Stimulated activated naive CD8-positive, alpha-beta T cell treated with anti-CD3 and anti-CD28 coated beads, Interleukin-15, Interleukin-2, amounts not matched to agents 100 ng/mL and 50 ng/mL, for 24 hours (primary cell): ENCODE results near the gene ADCY3.

Experiments
- H3K27ac Mint-ChIP-seq: one replicate; pipeline ENCODE4 v1.8.0; 2021; ENCODE audit warnings: mild to moderate bottlenecking, mixed read lengths
- H3K27me3 Mint-ChIP-seq: one replicate; pipeline ENCODE4 v1.8.0; 2021; ENCODE audit warnings: mixed read lengths
- H3K36me3 Mint-ChIP-seq: one replicate; pipeline ENCODE4 v1.8.0; 2021; ENCODE audit warnings: low read depth, mixed read lengths
- H3K4me1 Mint-ChIP-seq: one replicate; pipeline ENCODE4 v1.8.0; 2021; ENCODE audit warnings: low read depth, mixed read lengths
- H3K4me3 Mint-ChIP-seq: one replicate; pipeline ENCODE4 v1.8.0; 2021; ENCODE audit warnings: mild to moderate bottlenecking, mixed read lengths
- H3K9me3 Mint-ChIP-seq: one replicate; pipeline ENCODE4 v1.8.0; 2021; ENCODE audit warnings: mixed read lengths

ADCY3 gene

DNA sequence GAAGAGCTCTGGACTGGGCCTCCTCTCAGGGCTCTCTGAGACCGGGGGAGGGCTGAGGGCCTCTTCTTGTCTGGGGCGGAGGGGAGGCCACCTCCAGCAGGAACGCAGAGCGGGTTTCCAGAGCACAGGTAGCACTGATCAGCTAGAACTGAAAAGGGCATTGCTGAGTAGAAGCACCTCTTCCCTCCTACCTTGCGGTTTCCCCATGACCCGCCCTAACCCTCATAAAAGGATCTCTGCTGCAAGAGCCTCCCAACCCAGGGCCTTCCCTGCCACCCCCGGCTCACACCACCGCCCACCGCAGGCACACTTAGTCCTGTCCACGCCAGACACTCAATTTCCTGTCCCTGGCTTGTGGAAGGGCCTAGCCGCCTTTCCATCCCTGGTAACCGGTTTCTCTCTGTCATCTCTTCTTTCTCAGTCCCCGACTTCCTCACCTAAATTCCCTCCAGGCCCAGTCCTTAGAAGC, 966 bp downstream of the ADCY3 start:
- Mint-ChIP-seq H3K4me3 (peak overlapping the region; percentile 94), H3K4me1 (peaks cover 47% of the 10 kb centered on the region), H3K9me3 (no peaks in the 10 kb centered on the region), H3K36me3 (peaks cover 24% of the 10 kb centered on the region), H3K27me3 (no peaks in the 10 kb centered on the region), H3K27ac (peak overlapping the region; percentile 98)

- Mint-ChIP-seq H3K36me3 (peaks cover 27% of the 10 kb centered on the region), H3K27me3 (no peaks in the 10 kb centered on the region), H3K27ac (peak overlapping the region; percentile 47), H3K9me3 (no peaks in the 10 kb centered on the region), H3K4me1 (peaks cover 47% of the 10 kb centered on the region), H3K4me3 (peak overlapping the region; percentile 94)
Observed at GRCh38 chr2:24918326-24919036, 1.6 kb downstream of the ADCY3 start.

- Mint-ChIP-seq H3K4me1 (peaks cover 47% of the 10 kb centered on the region), H3K4me3 (peak overlapping the region; percentile 94), H3K9me3 (no peaks in the 10 kb centered on the region), H3K27ac (peak overlapping the region; percentile 47), H3K27me3 (no peaks in the 10 kb centered on the region), H3K36me3 (peaks cover 27% of the 10 kb centered on the region)
Observed at GRCh38 chr2:24917731-24918325, 2.2 kb downstream of the ADCY3 start.

DNA sequence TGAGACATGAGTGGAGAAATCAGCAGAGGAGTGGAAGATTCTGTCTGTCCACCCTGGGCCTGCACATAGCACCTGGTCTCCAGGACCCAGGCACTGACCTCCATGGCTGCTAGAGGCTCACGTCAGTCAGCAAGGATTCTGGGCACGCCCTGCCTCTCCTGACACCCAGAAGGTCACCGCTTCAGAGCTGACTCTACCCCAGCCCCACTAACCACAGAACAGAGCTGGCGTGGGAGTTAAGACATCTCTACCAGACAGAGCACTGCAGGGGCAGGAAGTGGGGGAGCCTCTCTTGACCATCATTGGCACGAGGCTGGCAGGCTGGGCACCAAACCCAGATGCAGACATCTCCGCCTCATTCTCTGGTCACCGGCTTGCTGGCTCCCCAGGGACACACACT, 3.0 kb downstream of the ADCY3 start:
- Mint-ChIP-seq H3K4me3 (peak overlapping the region; percentile 94), H3K27ac (no peak overlapping the region), H3K27me3 (no peaks in the 10 kb centered on the region), H3K9me3 (no peaks in the 10 kb centered on the region), H3K4me1 (peaks cover 47% of the 10 kb centered on the region), H3K36me3 (peaks cover 28% of the 10 kb centered on the region)

DNA sequence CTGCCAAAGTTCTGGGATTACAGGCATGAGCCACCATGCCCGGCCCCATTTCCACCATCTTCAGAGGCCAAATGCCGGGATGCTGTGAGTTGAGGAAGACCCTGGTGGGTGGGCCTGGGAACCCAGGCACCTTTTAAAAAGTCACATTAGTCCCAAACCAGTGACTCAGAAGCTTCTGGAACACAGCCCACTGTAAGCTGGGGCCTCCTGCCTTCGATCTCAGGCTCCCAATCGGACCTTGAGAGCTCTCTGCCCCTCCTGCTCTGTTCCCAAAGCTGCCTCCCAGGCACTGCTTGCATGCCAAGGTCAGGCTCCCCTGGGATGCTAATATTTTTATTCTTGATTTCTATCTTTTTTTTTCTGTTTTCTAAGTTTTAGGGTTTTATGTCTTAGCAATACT, 4.2 kb downstream of the ADCY3 start:
- Mint-ChIP-seq H3K27ac (no peak overlapping the region), H3K4me1 (peaks cover 44% of the 10 kb centered on the region), H3K36me3 (peaks cover 36% of the 10 kb centered on the region), H3K4me3 (no peak overlapping the region), H3K27me3 (no peaks in the 10 kb centered on the region), H3K9me3 (no peaks in the 10 kb centered on the region)

GRCh38 chr2:24915175-24915574, 4.9 kb downstream of the ADCY3 start:
- Mint-ChIP-seq H3K4me3 (no peak overlapping the region), H3K36me3 (peaks cover 42% of the 10 kb centered on the region), H3K27me3 (no peaks in the 10 kb centered on the region), H3K4me1 (peaks cover 41% of the 10 kb centered on the region), H3K27ac (no peak overlapping the region), H3K9me3 (no peaks in the 10 kb centered on the region)

GRCh38 chr2:24914713-24915112, 5.3 kb downstream of the ADCY3 start:
- Mint-ChIP-seq H3K27me3 (no peaks in the 10 kb centered on the region), H3K4me3 (no peak overlapping the region), H3K9me3 (no peaks in the 10 kb centered on the region), H3K27ac (no peak overlapping the region), H3K4me1 (peaks cover 41% of the 10 kb centered on the region), H3K36me3 (peaks cover 47% of the 10 kb centered on the region)

DNA sequence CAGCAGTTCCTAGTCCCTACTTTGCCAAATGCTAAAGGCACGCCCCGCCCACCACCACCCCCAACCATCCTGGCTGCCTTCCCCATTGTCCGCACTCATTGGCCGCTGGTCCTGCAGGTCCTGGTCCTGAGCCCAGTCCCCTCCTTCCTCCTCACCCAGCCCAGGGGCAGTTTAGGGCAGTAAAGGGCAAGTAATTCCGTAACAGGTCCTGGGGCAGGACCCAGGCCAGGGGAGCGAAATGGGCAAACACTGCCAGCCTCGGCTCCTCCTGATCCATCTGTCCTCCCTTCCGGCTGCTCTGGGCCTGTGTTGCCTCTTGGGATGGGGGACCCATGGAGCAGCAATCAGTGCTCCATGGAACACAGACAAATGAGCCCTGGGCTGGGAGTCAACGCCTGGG, 6.1 kb downstream of the ADCY3 start:
- Mint-ChIP-seq H3K36me3 (peaks cover 48% of the 10 kb centered on the region), H3K9me3 (no peaks in the 10 kb centered on the region), H3K4me3 (no peak overlapping the region), H3K27ac (no peak overlapping the region), H3K27me3 (no peaks in the 10 kb centered on the region), H3K4me1 (peaks cover 38% of the 10 kb centered on the region)

GRCh38 chr2:24912986-24913385, 7.1 kb downstream of the ADCY3 start:
- Mint-ChIP-seq H3K27me3 (no peaks in the 10 kb centered on the region), H3K27ac (no peak overlapping the region), H3K4me1 (peaks cover 34% of the 10 kb centered on the region), H3K36me3 (peaks cover 50% of the 10 kb centered on the region), H3K9me3 (no peaks in the 10 kb centered on the region), H3K4me3 (no peak overlapping the region)

- Mint-ChIP-seq H3K9me3 (no peaks in the 10 kb centered on the region), H3K4me1 (peaks cover 29% of the 10 kb centered on the region), H3K4me3 (no peak overlapping the region), H3K27me3 (no peaks in the 10 kb centered on the region), H3K27ac (no peak overlapping the region), H3K36me3 (peaks cover 46% of the 10 kb centered on the region)
Observed at GRCh38 chr2:24912523-24912922, 7.5 kb downstream of the ADCY3 start.

GRCh38 chr2:24910245-24910644, 9.8 kb downstream of the ADCY3 start:
- no peaks in the 10 kb centered on the region for H3K9me3 Mint-ChIP-seq
- H3K27ac Mint-ChIP-seq = no peak overlapping the region

DNA sequence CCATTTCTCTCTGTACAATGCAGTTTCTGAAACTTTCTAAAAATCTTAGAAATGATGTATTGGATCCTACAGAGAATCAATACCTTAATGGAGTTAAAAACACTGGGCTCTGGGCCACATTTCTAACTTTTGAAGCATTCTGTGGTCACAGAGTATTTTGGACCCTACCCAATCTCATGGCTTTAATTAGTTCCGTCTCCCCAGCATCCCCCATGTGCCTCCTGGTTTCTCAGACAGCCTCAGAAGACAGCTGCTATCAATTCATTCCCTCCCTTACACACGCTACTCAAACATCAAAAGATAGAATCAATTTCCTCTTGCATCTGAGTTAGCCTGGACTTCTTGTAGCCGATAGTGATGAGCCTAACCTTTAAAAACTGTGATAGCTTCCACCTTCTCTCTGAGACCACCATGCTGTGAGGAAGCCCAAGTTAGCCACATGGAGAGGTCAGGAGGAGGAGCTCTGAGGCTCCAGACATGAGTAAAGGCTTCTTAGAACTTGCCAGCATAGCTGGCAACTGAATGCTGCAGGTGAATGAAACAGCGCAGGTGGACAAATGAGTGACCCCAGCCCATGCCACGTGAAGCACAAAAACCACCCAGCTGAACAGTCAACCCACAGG, 10.4 kb downstream of the ADCY3 start:
- Mint-ChIP-seq H3K9me3 (no peaks in the 10 kb centered on the region), H3K4me1 (peaks cover 12% of the 10 kb centered on the region), H3K4me3 (no peak overlapping the region), H3K27me3 (no peaks in the 10 kb centered on the region), H3K27ac (no peak overlapping the region), H3K36me3 (peaks cover 53% of the 10 kb centered on the region)

More at GRCh38 chr2:24910245-24910644, 9.8 kb downstream of the ADCY3 start:
- Mint-ChIP-seq H3K4me3 (no peak overlapping the region), H3K27me3 (no peaks in the 10 kb centered on the region), H3K4me1 (peaks cover 17% of the 10 kb centered on the region), H3K36me3 (peaks cover 54% of the 10 kb centered on the region)

DNA sequence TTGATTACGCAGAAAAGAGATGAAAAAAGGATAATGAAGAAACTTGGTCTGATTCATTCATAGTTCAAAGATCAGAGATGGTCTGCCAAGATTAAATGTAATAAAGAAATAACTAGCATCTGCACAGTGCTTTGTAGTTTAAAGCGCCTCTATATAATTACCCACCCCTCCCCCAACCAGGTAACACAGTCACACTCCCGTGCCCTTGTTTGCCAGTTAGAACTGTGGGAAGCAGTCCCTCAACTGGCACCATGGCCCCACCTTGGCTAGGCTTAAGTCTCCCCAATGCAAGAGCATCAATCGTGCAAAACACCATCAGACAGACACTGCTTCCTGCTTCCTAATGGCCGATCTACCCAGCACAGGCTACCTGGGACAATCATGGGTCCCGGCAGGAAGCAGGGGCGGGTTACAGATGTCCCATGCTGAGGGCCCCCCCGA, 11.6 kb downstream of the ADCY3 start:
- H3K27ac Mint-ChIP-seq = no peak overlapping the region
- H3K4me1 Mint-ChIP-seq = peaks cover 12% of the 10 kb centered on the region
- no peak overlapping the region for H3K4me3 Mint-ChIP-seq
- H3K27me3 Mint-ChIP-seq = no peaks in the 10 kb centered on the region
- H3K36me3 Mint-ChIP-seq = peaks cover 53% of the 10 kb centered on the region
- H3K9me3 Mint-ChIP-seq = no peaks in the 10 kb centered on the region

DNA sequence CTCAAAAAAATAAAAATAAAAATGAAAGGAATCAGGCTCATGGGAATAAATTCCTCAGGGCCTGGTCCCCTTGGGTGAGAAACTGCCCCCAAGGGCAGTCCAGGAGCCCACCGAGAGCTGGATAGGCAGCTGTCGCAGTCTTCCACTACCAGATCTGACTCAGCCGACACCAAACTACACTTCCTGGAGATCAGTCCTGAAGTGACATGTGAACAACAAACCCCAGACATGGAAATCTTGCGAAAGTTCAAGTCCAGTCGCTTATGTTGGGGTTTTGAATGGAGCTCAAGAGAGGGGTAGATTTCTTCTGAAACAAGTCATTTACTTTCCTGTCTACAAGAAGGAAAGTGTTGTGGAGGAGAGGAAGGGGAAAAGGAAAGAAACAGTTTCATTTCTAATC, 12.9 kb downstream of the ADCY3 start:
- Mint-ChIP-seq H3K4me3 (no peak overlapping the region), H3K36me3 (peaks cover 62% of the 10 kb centered on the region), H3K4me1 (peaks cover 12% of the 10 kb centered on the region), H3K9me3 (no peaks in the 10 kb centered on the region), H3K27ac (no peak overlapping the region), H3K27me3 (no peaks in the 10 kb centered on the region)

DNA sequence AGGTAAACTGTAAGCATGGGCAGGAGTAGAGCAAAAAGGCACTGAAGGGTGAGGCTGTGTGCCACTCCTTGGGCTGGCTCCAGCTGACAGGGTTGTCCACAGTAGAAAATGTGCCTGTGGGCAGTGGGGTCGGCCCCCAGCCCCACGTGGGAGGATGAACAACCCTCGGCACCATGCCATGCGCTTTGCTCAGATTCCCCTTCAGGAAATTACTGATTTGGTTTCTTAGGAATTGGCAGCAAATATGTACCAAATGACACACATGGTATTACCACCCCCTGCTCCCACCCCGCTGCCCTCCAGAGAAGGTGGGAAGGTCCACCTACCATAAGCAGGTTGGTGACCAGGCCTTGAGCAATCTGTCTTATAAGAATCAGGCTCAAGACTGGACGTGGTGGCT, 13.6 kb downstream of the ADCY3 start:
- Mint-ChIP-seq H3K27ac (no peak overlapping the region), H3K27me3 (no peaks in the 10 kb centered on the region), H3K4me1 (peaks cover 12% of the 10 kb centered on the region), H3K36me3 (peaks cover 59% of the 10 kb centered on the region), H3K9me3 (no peaks in the 10 kb centered on the region), H3K4me3 (no peak overlapping the region)
